Erythroblast (primary cell): Measurements from ENCODE around the gene NPM1.

Experiments
- GATA1 ChIP-seq: IDR thresholded peaks from 2 replicates; pipeline ENCODE4 v1.6.1; 2011; ENCODE audit warnings: low read depth, mild to moderate bottlenecking, control low read depth, low read length, moderate library complexity
- POLR2A ChIP-seq: IDR thresholded peaks from 2 replicates; pipeline ENCODE4 v1.6.1; 2011; ENCODE audit warnings: mild to moderate bottlenecking, low read length

DNA sequence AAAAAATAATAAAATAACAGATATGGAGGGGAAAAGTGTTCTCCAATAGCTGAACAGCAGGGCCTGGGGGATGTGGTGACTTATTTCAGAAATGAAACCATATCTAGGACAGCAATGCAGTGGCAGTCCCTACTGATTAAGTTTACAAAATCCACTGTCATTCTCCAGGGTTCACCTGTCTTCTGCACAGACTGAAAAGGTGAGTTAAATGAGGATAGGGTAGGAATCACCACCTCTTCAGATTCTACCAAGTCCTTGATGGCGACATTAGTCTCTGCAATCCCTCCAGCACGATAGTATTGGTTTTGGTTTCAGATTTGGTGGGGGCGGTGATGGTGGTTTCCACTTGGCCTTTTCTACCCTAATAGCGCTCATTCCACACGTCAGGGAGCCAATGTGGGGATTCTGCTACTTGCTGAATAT is 32.3 kb upstream of the NPM1 start:
- TF ChIP-seq POLR2A = no peak
- no peak for TF ChIP-seq GATA1
